Left ventricle myocardium inferior (tissue), 1 donor: ENCODE data around the gene MSI2. TPM values are rescaled to one million over a fixed set of nuclear protein-coding genes. Genes with fewer than 3 reads are reported as not detected.

Source experiments
- DNase-seq: peaks from one replicate; pipeline ENCODE4 v3.0.0-alpha.2; 2020
- H3K27ac ChIP-seq: fragments of 200-600 bp; replicated peaks from 2 replicates; pipeline ENCODE4 v1.8.0; 2021
- H3K27me3 ChIP-seq: fragments of 200-600 bp; 2 replicates; pipeline ENCODE4 v1.8.0; 2021; ENCODE audit warnings: low read depth
- H3K36me3 ChIP-seq: fragments of 200-600 bp; 2 replicates; pipeline ENCODE4 v1.8.0; 2021
- H3K4me1 ChIP-seq: fragments of 200-600 bp; 2 replicates; pipeline ENCODE4 v1.8.0; 2021
- H3K4me3 ChIP-seq: fragments of 200-600 bp; 2 replicates; pipeline ENCODE4 v1.8.0; 2021; ENCODE audit warnings: mild to moderate bottlenecking, moderate library complexity
- H3K9me3 ChIP-seq: fragments of 200-600 bp; replicated peaks from 2 replicates; pipeline ENCODE4 v1.8.0; 2021
- intact Hi-C: fragments of 100-400 bp; cut with micrococcal nuclease; formaldehyde crosslinking; loops from one replicate; pipeline ENCODE4 v1.11.0; 2022
- total RNA-seq: library from RNA; stranded (reverse); fragmentation: NEBNext Ultra II Directional; extraction: Animal tissue kit (Norgen Biotek cat#: 25700); gene quantifications from one replicate; pipeline ENCODE4 v1.2.1, GENCODE V29; 2021
- TF ChIP-seq, protein P1 (sequence below): fragments of 200-600 bp; IDR thresholded peaks from 2 replicates; pipeline ENCODE4 v1.8.0; 2021; ENCODE audit warnings: antibody characterized with exemption, mild to moderate bottlenecking, borderline replicate concordance
- donor health status: DM: no; HTN: yes; CAD: no; lungs with severe emphysema.

The MSI2 gene
- total RNA-seq, 1 donor from 2014 or later, result 118 TPM

DNA sequence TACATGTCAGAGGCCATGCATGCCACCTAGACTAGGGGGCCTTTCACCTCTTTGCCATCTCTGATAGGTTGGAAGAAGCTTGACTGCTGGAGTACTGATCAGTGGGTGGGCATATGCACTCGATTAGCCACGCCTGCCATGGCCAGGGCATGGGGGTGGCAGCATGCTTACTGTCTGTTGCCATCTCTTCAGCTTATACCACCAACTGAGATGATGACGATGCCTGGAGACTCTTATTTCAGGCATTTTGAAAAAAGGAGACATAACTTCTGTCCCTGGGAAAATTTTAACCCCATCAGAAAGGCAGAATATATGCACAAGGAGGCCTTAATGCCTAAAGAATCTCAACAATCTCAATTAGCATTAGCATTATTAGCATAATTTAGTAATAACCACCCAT, 60.8 kb downstream of the MSI2 start:
- H3K9me3 ChIP-seq, result no peaks in the 10 kb centered on the region
- H3K27me3 ChIP-seq, result no peaks in the 10 kb centered on the region
- H3K36me3 ChIP-seq, result no peaks in the 10 kb centered on the region
- intact Hi-C loops, result no loop called here
- no peak for DNase-seq
- no peak overlapping the region for H3K4me3 ChIP-seq
- H3K27ac ChIP-seq, result no peak overlapping the region
- peaks cover 24% of the 10 kb centered on the region for H3K4me1 ChIP-seq
- TF ChIP-seq, protein P1, sequence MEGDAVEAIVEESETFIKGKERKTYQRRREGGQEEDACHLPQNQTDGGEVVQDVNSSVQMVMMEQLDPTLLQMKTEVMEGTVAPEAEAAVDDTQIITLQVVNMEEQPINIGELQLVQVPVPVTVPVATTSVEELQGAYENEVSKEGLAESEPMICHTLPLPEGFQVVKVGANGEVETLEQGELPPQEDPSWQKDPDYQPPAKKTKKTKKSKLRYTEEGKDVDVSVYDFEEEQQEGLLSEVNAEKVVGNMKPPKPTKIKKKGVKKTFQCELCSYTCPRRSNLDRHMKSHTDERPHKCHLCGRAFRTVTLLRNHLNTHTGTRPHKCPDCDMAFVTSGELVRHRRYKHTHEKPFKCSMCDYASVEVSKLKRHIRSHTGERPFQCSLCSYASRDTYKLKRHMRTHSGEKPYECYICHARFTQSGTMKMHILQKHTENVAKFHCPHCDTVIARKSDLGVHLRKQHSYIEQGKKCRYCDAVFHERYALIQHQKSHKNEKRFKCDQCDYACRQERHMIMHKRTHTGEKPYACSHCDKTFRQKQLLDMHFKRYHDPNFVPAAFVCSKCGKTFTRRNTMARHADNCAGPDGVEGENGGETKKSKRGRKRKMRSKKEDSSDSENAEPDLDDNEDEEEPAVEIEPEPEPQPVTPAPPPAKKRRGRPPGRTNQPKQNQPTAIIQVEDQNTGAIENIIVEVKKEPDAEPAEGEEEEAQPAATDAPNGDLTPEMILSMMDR, result no peak

DNA sequence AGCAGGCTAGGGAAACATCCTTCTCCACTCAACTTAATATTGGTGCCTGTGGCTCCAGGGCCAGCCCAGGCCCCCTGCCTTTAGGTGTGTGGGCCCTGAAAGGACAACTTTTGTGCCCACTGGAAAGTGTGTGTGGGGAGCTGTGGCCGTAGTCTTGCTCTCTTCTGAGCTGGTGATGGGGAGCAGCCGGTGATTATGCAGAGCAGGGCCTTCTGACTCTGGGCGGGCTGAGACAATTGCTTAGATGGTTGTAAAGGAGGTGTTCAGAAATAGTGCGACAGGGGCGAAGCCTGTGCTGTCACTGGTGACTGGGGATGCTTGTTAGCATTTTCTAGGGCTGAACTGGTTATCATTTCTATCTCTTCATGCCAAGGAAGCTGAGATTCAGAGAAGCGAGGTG, 62.6 kb downstream of the MSI2 start:
- no peaks in the 10 kb centered on the region for H3K27me3 ChIP-seq
- DNase-seq, result no peak
- H3K36me3 ChIP-seq, result no peaks in the 10 kb centered on the region
- H3K4me3 ChIP-seq, result no peak overlapping the region
- TF ChIP-seq, protein P1, result no peak
- no peak overlapping the region for H3K27ac ChIP-seq
- no peaks in the 10 kb centered on the region for H3K9me3 ChIP-seq
- intact Hi-C loops, result no loop called here
- peaks cover 24% of the 10 kb centered on the region for H3K4me1 ChIP-seq

DNA sequence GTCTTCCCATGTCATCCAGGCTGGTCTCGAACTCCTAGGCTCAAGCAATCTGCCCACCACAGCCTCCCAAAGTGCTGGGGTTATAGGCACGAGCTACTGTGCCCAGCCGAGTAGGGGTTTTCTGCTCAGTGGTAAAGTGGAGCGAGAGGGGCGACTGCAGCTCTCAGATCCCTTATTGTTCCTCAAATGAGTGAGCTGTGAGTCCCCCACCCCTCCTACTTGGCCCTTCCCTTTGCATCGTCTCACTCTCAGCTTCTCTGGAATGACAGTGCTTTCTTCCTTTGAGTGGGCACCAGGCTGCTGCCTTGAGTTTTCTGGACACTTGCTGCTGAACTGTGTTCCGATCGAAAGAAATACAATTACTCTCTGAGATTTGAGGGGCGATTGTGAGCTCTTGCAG, 63.5 kb downstream of the MSI2 start:
- intact Hi-C loops, result no loop called here
- no peaks in the 10 kb centered on the region for H3K27me3 ChIP-seq
- H3K4me3 ChIP-seq, result no peak overlapping the region
- H3K9me3 ChIP-seq, result no peaks in the 10 kb centered on the region
- H3K4me1 ChIP-seq, result peaks cover 32% of the 10 kb centered on the region
- no peaks in the 10 kb centered on the region for H3K36me3 ChIP-seq
- DNase-seq, result no peak
- TF ChIP-seq, protein P1, result no peak
- H3K27ac ChIP-seq, result no peak overlapping the region

DNA sequence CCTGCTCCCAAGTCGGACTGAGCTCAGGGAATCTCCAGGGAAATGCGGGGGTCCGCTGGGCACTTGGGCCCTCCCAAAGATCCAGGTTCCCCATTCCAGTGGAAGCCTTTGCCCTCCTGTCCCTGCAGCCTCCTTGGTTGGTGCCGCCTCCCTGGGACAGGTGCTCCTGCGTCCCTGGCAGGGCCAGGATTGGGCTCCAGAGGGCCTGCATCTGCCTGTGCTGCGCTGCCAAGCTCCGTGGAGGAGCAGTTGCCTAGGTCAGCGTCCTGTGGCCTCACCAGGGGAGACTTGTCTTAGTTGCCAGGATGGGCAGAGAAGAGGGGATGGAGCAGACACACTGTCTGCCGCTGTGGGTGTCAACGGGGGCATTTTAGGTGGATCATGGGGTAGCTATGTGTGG, 67.1 kb downstream of the MSI2 start:
- intact Hi-C loops, result no loop called here
- Histone ChIP-seq H3K27ac (no peak overlapping the region), H3K9me3 (no peaks in the 10 kb centered on the region), H3K36me3 (no peaks in the 10 kb centered on the region), H3K4me1 (peaks cover 44% of the 10 kb centered on the region), H3K4me3 (no peak overlapping the region), H3K27me3 (no peaks in the 10 kb centered on the region)
- DNase-seq, result no peak
- TF ChIP-seq, protein P1, result no peak

DNA sequence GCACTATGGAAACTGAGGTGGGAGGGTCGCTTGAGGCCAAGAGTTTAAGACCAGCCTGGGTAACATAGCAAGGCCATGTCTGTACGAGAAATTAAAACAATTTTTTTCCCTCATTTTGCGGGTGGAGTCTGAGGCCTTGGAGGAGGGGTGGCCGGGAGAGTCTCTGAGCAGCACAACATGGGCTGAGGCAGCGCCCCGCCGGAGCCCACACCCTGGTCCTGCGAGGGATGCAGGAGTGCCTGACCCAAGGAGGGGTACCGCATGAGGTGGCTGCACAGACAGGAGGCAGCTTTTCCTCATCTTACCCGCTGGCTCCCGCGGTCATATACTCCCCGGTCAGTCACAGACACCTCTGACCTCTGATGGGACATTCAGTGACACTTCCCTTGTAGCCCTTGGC, 67.7 kb downstream of the MSI2 start:
- H3K27ac ChIP-seq, result no peak overlapping the region
- H3K4me1 ChIP-seq, result peaks cover 50% of the 10 kb centered on the region
- H3K9me3 ChIP-seq, result no peaks in the 10 kb centered on the region
- no peak overlapping the region for H3K4me3 ChIP-seq
- TF ChIP-seq, protein P1, result no peak
- intact Hi-C loops, result no loop called here
- H3K36me3 ChIP-seq, result no peaks in the 10 kb centered on the region
- DNase-seq, result no peak
- H3K27me3 ChIP-seq, result no peaks in the 10 kb centered on the region

DNA sequence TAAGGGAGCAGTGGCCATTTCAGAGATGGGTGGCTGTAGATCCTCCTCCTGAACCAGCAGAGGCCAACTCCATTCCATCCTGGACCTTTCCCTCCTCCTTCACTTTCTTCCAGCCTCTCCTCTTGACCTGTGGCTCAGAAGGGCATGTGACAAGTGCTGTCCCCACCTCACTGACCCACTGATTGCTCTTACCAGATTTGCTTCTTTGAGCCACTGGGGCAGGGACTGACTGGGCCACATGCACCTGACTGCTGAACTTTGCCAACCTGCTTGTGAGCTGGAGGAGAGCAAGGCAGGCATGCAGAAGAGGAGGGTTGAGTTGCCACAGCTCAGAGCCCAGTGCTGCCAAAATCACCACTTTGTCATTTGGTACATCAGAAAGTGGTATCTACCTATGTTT, 68.3 kb downstream of the MSI2 start:
- Histone ChIP-seq H3K36me3 (no peaks in the 10 kb centered on the region), H3K27ac (no peak overlapping the region), H3K4me1 (peaks cover 56% of the 10 kb centered on the region), H3K9me3 (no peaks in the 10 kb centered on the region), H3K4me3 (no peak overlapping the region), H3K27me3 (no peaks in the 10 kb centered on the region)
- TF ChIP-seq, protein P1, result no peak
- intact Hi-C loops, result no loop called here
- no peak for DNase-seq
